DMS 273 (cell line): ENCODE results near the gene NDST1.

ENCODE experiments used
- DNase-seq: peaks from one replicate; lab custom pipeline; 2025; ENCODE audit not compliant: unreplicated experiment; lab: John Stamatoyannopoulos, UW

The NDST1 gene

GRCh38 chr5:150521939-150522503 is 14.1 kb downstream of the NDST1 start:
- DNase-seq = no peak

DNA sequence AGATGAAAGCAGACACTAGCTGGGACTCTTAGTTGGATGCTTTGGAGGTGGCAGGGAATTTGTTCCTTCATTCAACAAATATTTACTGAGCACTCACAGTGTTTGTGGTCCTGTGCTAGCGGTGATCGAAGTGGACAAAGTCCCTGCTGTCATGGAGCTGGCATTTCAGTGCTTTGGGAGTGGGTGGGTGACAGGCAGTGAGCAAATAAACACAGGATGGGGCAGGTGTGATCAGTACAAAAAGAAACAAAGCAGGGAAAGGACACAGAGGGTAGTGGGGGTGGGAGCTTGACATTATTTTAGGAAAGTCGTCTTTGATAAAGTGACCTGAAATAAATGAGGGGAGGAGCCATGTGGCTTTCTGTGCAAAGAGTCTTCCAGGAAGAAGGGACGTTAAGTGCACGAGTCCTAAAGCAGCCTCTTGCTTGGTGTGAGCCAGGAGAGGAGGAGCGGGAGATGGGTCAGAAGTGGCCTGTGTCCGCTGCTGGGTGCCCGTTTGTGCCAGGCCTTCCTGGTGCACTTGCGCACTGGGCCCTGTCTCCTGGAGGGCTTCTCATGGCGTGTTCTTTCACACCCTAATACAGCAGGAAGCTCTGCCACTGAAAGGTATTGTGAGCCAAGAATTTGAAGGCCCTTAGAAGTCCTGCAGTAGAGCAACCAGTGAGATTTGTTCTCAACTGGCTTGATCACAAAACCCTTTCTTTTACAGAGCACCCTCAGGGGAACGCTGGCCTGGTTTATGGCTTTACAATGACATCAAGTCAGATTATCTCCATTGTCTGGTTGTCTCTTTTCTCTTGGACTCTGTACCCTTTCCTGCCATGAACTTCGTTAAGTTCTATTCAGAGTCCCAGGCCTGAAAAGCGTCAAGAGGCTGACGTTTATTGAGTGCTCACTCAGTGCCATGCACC is 14.8 kb downstream of the NDST1 start:
- no peak for DNase-seq

DNA sequence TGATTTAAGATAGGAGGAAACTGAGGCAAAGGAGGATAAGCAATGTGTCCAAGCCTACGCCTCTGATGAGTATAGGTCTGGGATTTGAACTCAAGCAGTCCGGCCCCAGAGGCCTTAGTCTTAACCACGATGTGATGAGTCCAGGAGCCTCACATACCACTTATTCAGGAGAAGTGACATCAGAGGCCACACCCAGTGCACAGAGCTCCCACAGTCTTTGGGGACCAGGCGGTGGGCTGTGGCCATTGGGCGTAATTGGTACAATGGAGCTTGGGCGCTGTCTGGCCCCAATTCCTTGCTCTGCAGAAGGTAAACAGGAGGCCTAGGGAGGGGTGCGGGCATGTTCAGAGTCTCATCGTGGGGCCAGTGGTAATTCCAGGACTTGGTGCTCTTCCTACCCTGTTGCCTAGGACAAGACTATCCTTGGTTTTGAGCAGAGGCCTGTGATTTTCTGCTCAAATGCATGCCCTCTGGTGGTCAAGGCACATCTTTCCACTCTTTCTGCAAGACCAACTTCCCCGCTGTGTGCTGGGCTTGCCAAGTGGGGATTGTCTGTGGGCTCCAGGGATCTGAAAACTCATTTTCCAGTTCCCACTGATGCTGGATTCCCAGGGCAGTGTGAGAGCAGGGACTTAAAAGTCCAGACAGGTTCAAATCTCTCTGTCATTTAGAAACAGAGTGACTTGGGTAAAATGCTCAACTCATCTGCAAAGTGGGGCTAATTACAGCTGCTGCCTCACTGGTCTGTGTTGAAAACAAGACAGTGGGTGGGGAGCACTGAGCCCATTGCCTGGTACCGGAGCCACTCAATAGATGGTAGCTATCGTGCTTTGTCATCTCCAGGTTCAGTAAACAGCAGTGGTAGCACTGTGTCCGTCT is 15.8 kb downstream of the NDST1 start:
- DNase-seq = peak; percentile 80

DNA sequence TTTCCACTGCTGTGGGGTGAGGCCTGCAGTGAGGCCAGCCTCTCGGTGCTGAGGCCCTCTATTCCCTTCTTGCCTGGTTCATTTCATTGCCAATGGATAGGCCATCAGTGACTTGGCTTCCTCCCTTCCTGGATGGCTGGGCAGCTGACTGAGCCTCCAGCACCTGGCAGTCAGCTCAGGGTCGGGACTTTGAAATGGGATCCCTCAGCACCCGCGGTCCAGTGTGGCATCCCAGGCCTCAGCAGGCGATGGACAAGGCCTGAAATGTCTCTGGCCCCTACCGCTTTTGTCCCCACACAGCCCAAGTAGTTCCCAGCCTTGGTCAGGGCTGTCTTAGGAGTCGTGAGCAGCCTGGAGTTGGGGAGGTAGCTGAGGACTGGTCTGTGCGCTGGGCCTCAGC is 17.2 kb downstream of the NDST1 start:
- DNase-seq = no peak

GRCh38 chr5:150525781-150526180 is 17.9 kb downstream of the NDST1 start:
- DNase-seq = no peak

DNA sequence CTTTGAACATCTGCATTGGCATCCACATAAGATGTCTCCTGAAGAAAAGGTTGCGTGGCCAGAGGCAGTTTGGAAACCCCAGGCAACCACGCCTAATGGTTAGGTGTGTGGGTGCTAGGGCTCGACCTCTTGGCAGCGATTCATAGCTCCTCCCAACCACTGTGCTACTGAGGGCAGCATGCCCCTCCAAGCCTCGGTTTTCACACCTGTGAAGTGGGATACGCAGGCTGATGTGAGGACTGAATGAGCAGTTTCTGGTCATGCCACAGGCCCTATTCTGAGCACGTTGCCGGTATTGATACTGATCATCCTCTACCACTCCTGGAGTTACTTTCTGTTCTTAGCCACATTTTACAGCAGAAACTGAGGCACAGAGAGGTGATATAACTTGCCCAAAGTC is 19.1 kb downstream of the NDST1 start:
- no peak for DNase-seq

DNA sequence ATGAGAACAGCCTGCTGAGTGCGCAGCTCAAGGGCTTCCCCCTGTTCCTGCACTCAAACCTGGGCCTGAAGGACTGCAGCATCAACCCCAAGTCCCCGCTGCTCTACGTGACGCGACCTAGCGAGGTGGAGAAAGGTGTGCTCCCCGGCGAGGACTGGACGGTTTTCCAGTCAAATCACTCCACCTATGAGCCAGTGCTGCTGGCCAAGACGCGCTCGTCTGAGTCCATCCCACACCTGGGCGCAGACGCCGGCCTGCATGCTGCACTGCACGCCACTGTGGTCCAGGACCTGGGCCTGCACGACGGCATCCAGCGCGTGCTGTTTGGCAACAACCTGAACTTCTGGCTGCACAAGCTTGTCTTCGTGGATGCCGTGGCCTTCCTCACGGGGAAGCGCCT is 19.9 kb downstream of the NDST1 start:
- no peak for DNase-seq

DNA sequence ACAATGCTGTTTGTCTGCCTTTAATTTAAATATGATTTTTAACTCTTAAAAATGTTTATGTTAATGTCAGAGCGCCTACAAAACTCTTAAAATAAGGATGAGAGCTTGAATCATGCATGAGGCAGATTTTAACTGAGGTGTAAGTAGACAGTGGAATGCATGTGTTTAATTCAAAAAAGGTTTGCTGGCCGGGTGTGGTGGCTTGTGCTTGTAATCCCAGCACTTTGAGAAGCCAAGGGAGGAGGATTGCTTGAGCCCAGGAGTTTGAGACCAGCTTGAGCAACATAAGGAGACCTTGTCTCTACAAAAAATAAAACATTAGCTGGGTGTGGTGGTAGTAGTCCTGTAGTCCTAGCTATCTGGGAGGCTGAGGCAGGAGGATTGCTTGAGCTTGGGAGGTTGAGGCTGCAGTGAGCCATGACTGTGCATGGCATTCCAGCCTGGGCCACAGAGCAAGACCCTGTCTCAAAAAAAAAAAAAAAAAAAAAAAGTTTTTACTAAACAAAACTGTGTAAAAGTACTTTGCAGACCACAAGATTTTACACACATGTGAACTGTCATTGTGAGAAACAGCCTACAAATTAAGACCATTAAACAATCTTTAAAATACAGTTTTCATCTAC is 21.1 kb downstream of the NDST1 start:
- DNase-seq = no peak

GRCh38 chr5:150529555-150529954 is 21.6 kb downstream of the NDST1 start:
- DNase-seq = no peak

DNA sequence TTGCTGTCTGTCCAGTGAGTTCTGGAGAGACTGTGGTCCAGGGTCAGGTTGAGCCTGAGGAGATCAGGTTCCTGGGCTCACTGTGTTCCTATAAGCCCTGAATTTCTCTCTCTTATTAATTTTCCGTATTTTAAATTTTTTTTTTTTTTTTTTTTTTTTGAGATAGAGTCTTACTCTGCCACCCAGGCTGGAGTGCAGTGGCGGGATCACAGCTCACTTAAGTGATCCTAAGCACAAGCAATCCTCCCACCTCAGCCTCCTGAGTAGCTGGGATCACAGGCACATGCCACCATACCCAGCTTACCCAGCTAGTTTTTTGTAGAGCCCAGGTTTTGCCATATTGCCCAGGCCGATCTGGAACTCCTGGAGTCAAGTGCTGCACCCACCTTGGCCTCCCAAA is 22.5 kb downstream of the NDST1 start:
- DNase-seq = no peak

DNA sequence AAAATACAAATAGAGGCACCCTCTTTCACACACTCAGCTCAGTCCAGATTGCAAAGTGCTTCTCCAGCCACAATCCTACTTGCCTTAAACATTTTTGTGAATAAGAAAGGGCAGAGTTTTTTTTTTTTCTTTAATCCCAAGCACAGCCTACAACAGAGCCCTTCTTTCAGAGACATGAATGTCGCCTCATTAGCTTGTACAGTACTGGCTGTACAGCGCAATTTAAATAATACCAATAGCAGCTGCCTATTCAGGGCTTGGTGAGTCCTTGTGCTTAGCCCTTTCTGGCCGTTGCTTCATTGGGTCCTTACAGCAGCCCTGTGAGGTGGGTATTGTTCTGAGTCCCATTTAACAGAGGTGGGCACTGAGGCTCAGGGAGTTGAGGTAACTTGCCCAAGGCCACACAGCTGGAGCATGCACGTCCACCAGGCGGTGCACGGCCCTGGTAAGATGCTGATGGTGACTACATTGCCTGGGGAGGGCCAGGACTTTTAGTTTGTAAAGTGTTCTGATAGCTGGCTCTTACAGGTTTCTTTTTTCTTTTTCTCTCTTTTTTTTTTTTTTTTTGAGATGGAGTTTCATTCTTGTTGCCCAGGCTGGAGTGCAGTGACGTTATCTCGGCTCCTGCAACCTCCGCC is 23.1 kb downstream of the NDST1 start:
- no peak for DNase-seq

- DNase-seq = no peak
Observed at GRCh38 chr5:150531686-150532085, 23.8 kb downstream of the NDST1 start.

- DNase-seq = no peak
Observed at GRCh38 chr5:150532151-150532550, 24.2 kb downstream of the NDST1 start.

- no peak for DNase-seq
Observed at GRCh38 chr5:150532996-150533395, 25.1 kb downstream of the NDST1 start.

GRCh38 chr5:150534811-150535210 is 26.9 kb downstream of the NDST1 start:
- no peak for DNase-seq

DNA sequence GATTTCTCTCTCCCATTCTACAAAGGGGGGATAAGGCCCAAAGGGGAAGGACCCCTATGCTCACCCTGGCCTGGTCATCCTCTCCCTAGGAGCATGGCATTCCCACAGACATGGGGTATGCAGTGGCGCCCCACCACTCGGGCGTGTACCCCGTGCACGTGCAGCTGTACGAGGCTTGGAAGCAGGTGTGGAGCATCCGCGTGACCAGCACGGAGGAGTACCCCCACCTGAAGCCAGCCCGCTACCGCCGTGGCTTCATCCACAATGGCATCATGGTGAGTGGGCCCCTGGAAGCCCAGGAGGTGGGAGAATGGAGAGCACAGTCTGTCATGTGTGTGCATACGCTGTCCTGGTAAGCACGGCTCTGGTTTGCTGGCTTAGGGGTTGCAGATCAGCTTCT is 27.7 kb downstream of the NDST1 start:
- DNase-seq = no peak

DNA sequence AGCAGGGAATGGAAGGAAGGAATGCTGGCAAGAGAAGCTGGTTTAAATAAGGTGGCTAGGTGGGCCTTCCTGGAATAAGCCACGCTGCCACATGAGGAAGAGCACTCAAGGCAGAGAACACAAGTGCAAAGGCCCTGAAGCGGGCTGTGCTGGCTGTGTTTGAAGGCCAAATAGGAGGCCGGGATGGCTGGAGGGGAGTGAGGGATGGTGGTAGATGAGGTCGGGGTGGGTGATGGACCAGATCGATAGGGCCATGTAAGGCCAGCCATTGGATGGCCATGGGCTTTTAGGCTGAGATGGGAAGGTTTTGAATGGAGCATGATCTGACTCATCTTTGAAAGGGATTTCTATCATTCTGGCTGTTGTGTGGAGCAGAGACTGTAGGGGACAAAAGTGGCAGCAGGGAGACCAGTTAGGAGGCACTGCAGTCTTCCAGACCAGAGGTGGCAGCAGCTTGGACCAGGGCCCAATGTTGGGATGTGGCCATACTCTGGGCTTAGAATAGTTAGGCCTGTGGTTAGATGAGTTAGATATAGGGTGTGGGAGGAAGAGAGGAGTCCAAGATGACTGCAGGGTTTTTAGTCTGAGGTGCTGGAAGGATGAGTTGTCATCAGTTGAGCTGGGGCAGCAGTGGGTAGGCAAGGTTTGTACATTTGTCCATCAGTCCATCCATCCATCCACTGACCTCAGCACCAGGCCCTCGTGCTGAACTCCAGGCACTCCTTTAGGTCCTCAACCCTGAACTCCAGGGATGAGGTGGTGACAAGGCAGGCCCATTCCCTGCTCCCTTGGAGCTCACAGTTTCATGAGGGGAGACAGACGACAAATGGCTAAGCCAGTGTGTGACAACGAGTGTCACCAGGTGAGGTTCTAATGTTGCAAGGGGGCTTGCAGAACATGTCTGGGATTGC is 30.3 kb downstream of the NDST1 start:
- DNase-seq = no peak

DNA sequence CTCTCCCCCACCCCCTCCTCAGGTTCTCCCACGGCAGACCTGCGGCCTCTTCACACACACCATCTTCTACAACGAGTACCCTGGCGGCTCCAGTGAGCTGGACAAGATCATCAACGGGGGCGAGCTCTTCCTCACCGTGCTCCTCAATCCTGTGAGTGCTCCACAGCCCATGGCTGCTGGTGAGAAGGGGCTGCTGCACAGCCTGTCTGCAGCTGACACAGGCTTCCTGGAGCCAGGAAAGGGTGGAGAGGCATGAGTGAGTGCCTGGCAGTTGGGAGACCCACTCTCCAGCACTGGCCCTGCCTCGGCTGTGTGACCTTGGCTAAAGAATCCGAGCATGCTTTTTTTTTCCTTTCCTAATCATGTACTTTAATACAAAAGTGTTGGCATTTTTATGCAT is 31.3 kb downstream of the NDST1 start:
- DNase-seq = no peak

DNA sequence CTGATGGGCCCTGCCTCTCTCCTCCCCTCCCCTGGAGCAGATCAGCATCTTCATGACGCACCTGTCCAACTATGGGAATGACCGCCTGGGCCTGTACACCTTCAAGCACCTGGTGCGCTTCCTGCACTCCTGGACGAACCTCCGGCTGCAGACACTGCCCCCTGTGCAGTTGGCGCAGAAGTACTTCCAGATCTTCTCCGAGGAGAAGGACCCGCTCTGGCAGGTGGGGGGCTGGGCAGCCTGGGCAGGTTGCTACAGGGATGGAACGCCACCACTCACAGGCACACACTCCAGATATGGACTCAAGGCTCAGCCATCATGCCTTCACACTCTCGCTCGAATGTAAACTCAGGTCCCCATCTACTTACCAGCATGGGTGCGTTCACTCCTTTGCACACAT is 32.1 kb downstream of the NDST1 start:
- no peak for DNase-seq
